ENCODE data around the gene TNFRSF1A. TPM values are rescaled to one million over a fixed set of nuclear protein-coding genes. Genes with fewer than 3 reads are reported as not detected.

Gene TNFRSF1A
- total and polyA plus RNA-seq, 9 of the 15 experiments (the other 6 are each of a cell fraction or from before 2014, with no cell fraction given): 0.76 to 43.5 (median 30.0) TPM

GRCh38 chr12:6317693-6318439 lies 24.0 kb downstream of the TNFRSF1A start:
- no peak for ATAC-seq
- H3K27me3 ChIP-seq (ENCODE audit: control insufficient read depth in 2 of 2, insufficient read depth in 2 of 2, low read length in 2 of 2): peaks cover 0 to 21% of the 10 kb centered on the region in 2 experiments; a peak in 4 of 5 replicates
- FAIRE-seq: no peak
- no peak for DNase-seq (ENCODE audit: extremely low read depth in 1 of 4, low spot score in 3 of 4)
- TF ChIP-seq SMARCE1 (IDR thresholded peaks at IDR 0.05): no peak
- no peak for TF ChIP-seq ZNF696 (CRISPR knock-in tag; conservative IDR thresholded peaks at IDR 0.05)
- TF ChIP-seq, protein P1, sequence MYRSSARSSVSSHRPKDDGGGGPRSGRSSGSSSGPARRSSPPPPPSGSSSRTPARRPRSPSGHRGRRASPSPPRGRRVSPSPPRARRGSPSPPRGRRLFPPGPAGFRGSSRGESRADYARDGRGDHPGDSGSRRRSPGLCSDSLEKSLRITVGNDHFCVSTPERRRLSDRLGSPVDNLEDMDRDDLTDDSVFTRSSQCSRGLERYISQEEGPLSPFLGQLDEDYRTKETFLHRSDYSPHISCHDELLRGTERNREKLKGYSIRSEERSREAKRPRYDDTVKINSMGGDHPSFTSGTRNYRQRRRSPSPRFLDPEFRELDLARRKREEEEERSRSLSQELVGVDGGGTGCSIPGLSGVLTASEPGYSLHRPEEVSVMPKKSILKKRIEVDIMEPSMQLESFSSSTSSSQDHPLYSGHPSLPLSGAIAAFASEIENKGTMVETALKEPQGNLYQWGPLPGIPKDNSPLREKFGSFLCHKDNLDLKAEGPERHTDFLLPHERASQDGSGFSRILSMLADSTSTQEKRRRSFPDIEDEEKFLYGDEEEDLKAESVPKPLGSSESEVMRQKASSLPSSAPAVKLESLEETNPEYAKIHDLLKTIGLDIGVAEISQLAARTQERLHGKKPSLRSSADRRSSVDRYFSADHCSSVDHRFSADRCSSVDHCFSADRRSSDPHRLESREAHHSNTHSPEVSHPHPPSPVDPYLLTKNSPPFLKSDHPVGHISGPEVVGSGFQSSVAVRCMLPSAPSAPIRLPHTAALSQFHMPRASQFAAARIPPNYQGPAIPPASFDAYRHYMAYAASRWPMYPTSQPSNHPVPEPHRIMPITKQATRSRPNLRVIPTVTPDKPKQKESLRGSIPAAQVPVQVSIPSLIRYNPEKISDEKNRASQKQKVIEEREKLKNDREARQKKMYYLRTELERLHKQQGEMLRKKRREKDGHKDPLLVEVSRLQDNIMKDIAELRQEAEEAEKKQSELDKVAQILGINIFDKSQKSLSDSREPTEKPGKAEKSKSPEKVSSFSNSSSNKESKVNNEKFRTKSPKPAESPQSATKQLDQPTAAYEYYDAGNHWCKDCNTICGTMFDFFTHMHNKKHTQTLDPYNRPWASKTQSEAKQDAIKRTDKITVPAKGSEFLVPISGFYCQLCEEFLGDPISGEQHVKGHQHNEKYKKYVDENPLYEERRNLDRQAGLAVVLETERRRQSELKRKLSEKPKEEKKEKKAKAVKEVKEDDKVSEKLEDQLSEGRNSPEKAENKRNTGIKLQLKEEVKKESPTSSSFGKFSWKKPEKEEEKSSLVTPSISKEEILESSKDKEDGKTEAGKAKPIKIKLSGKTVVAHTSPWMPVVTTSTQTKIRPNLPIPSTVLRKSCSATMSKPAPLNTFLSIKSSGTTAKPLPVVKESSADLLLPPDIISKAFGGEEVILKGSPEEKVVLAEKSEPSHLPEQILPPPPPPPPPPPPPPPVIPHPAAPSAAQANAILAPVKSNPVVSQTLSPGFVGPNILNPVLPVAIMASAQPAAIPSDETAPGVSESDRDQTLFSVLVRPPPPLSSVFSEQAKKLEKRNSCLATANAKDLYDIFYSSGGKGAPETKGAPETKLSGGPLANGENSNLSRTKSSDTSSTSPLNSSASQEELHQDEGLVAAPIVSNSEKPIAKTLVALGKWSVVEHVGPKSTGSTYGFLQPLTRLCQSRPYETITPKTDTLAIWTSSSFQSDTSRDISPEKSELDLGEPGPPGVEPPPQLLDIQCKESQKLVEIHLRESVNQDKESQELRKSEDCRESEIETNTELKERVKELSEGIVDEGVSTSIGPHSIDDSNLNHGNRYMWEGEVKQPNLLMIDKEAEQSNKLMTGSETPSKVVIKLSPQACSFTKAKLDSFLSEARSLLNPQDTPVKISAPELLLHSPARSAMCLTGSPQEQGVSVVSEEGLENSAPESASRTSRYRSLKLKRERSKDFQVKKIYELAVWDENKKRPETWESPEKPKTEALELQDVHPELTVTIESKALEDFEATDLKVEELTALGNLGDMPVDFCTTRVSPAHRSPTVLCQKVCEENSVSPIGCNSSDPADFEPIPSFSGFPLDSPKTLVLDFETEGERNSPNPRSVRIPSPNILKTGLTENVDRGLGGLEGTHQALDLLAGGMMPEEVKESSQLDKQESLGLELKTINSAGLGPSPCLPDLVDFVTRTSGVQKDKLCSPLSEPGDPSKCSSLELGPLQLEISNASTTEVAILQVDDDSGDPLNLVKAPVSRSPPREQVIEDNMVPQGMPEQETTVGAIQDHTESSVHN (IDR thresholded peaks at IDR 0.05; ENCODE audit: borderline replicate concordance in 1 of 2, low read depth in 1 of 2): no peak
- no peak for TF ChIP-seq SUPT5H (IDR thresholded peaks at IDR 0.05)
- no peak for TF ChIP-seq DIDO1 (tag; IDR thresholded peaks at IDR 0.05; ENCODE audit: low read depth)
- no peak for TF ChIP-seq ZNF282 (CRISPR knock-in tag; IDR thresholded peaks at IDR 0.05)
- no peak for TF ChIP-seq ZSCAN29 (IDR thresholded peaks at IDR 0.05)
- H3K4me3 ChIP-seq: no peak overlapping the region
- in situ Hi-C loops (cut with MboI) (no loop called here), intact Hi-C loops (cut with micrococcal nuclease) (no loop called here)
- H2AFZ ChIP-seq (ENCODE audit: low read depth, low read length): no peak overlapping the region
- no peak overlapping the region for H3K4me2 ChIP-seq (ENCODE audit: insufficient read depth, low read length)
- no peak overlapping the region for H3K9ac ChIP-seq (ENCODE audit: insufficient read depth in 1 of 2, low read depth in 2 of 2, low read length in 2 of 2)
- no peaks in the 10 kb centered on the region for H3K9me3 ChIP-seq (replicated peaks; ENCODE audit: control insufficient read depth, insufficient read depth, low read depth, low read length)
- H4K20me1 ChIP-seq (replicated peaks; ENCODE audit: control insufficient read depth, insufficient read depth, low read length): no peaks in the 10 kb centered on the region
- no peaks in the 10 kb centered on the region for H3K36me3 ChIP-seq (ENCODE audit: control insufficient read depth, insufficient read depth, low read length)
- H3K79me2 ChIP-seq (ENCODE audit: control insufficient read depth, insufficient read depth, low read length): no peaks in the 10 kb centered on the region
- 5% methylated on average over 8 of the region's 21 CpGs for WGBS (ENCODE audit: insufficient coverage, low coverage, missing lambda C conversion rate)
- ChIA-PET POLR2A (interaction anchor here (0.5 kb wide), 1 partner anchor 215 kb away, joined by 3 read pairs; no protein-coding TSS in a partner anchor), CTCF (ENCODE audit: low intra/inter-chr PET ratio) (no interaction called here)
- no peak overlapping the region for H3K27ac ChIP-seq (ENCODE audit: extremely low read depth, low read depth, low read length)
- H3K9me1 ChIP-seq (ENCODE audit: control insufficient read depth, insufficient read depth, low read length): no peaks in the 10 kb centered on the region
- peaks cover under 1 to 22% of the 10 kb centered on the region in 2 experiments; a peak in 4 of 5 replicates for H3K4me1 ChIP-seq (replicated peaks in 1 of 2; ENCODE audit: control insufficient read depth in 2 of 2, insufficient read depth in 2 of 2, low read length in 2 of 2)
- no TSS peak for BruUV-seq (replicated peaks)

All from K562 (cell line).